K562 (cell line): Measurements from ENCODE around the gene DNAJC1. TPM values are rescaled to one million over a fixed set of nuclear protein-coding genes. Genes with fewer than 3 reads are reported as not detected.

Experiments used
- GATAD2B ChIP-seq: fragments of 450-650 bp; IDR thresholded peaks from 2 replicates; pipeline ENCODE4 v1.6.1; 2017; ENCODE audit warnings: mild to moderate bottlenecking, borderline replicate concordance
- GTF2E2 ChIP-seq: fragments of 200-800 bp; sonication (Bioruptor generic); IDR thresholded peaks from 2 replicates; pipeline ENCODE4 v1.6.1; 2016; ENCODE audit warnings: missing genetic modification characterization, missing compliant biosample characterization
- HDAC1 ChIP-seq, 2 experiments: fragments of 450-650 bp; IDR thresholded peaks; 2 replicates each; pipeline ENCODE4 v1.6.1; 2016 to 2017; ENCODE audit warnings: inconsistent platforms in 1 of 2, mild to moderate bottlenecking in 1 of 2, moderate library complexity in 1 of 2
- HDAC3 ChIP-seq: fragments of 450-650 bp; IDR thresholded peaks from 2 replicates; pipeline ENCODE4 v1.6.1; 2018; ENCODE audit warnings: borderline replicate concordance, mild to moderate bottlenecking, moderate library complexity; ENCODE audit not compliant: partially characterized antibody
- MEF2D ChIP-seq: conservative IDR thresholded peaks from 2 replicates; pipeline ENCODE4 v1.6.1; 2016; ENCODE audit warnings: low read depth, missing genetic modification characterization, missing compliant biosample characterization
- NR2C2 ChIP-seq, 2 experiments: fragments of 200-800 bp in 1 of 2; sonication (Bioruptor generic) in 1 of 2; sonication (generic) in 1 of 2; formaldehyde crosslinking in 1 of 2; IDR thresholded peaks; 2 replicates each; pipeline versions ENCODE4 v1.6.1 to v1.8.0; 2016 to 2022; ENCODE audit warnings: mild to moderate bottlenecking in 1 of 2, missing compliant biosample characterization in 1 of 2, missing genetic modification characterization in 1 of 2, missing genetic modification reagents in 1 of 2
- ZBTB40 ChIP-seq, 2 experiments: fragments of 450-650 bp in 1 of 2; sonication (generic) in 1 of 2; formaldehyde crosslinking in 1 of 2; IDR thresholded peaks; 2 replicates each; pipeline versions ENCODE4 v1.7.1 to v1.9.0; 2016 to 2022; ENCODE audit warnings: inconsistent platforms in 1 of 2, mild to moderate bottlenecking in 1 of 2, missing genetic modification reagents in 1 of 2
- ZMIZ1 ChIP-seq, 2 experiments: fragments of 150-350 bp in 1 of 2; IDR thresholded peaks; 2 replicates each; pipeline ENCODE4 v1.6.1; 2012 to 2016; ENCODE audit warnings: low read depth in 2 of 2, low read length in 2 of 2, mild to moderate bottlenecking in 1 of 2, moderate library complexity in 1 of 2
- polyA plus RNA-seq, 8 experiments: library from polyadenylated mRNA; depleted of rRNA in 4 of 8; stranded (reverse) in 5 of 8; unstranded in 3 of 8; fragments of >200 nt; fragmentation: Nextera tagmentation in 2 of 8; fragmentation: Illumina TruSeq in 1 of 8; extraction: Ambion mirVana in 2 of 8; extraction: Trizol in 1 of 8; gene quantifications; 2 replicates each; pipeline versions ENCODE4 v1.2.1 to v1.2.3, GENCODE V29; 2011 to 2014; ENCODE audit warnings: inconsistent platforms in 1 of 8, missing spikeins in 1 of 8
- total RNA-seq, 7 experiments: library from RNA; depleted of rRNA in 6 of 7; stranded (reverse); fragments of >200 nt in 6 of 7; fragmentation: Illumina TruSeq in 2 of 7; extraction: Trizol in 2 of 7; gene quantifications; 2 replicates each; pipeline versions ENCODE4 v1.2.1 to v1.2.3, GENCODE V29; 2011 to 2021; ENCODE audit warnings: low replicate concordance in 1 of 7

The DNAJC1 gene
- total and polyA plus RNA-seq, 9 of the 15 experiments (the other 6 are each of a cell fraction or from before 2014, with no cell fraction given) = 5.4 to 77.6 (median 40.3) TPM

- TF ChIP-seq GTF2E2 (tag) (no peak), ZMIZ1 (IDR thresholded peaks at IDR 0.05; ENCODE audit: low read depth in 2 of 2, low read length in 2 of 2) (peak in 1 of 2 experiments; percentile 45; a peak in 1 of 4 replicates), HDAC1 (IDR thresholded peaks at IDR 0.05) (peak; percentile 55 to 91; a peak in 3 of 4 replicates), ZBTB40 (IDR thresholded peaks at IDR 0.05) (peak; percentile 54; the same call in 1 of the 2 replicates), ZBTB40 (CRISPR knock-in tag; IDR thresholded peaks at IDR 0.05) (no peak), NR2C2 (CRISPR knock-in tag; IDR thresholded peaks at IDR 0.05) (no peak), NR2C2 (tag; IDR thresholded peaks at IDR 0.05) (peak; percentile 40; the same call in 1 of the 2 replicates), GATAD2B (peak; percentile 71; the same call in 1 of the 2 replicates), MEF2D (tag) (0 out of 2 replicates have a peak, but pooled peaks have one; percentile 67), HDAC3 (peak; percentile 74)
Observed at GRCh38 chr10:22017283-22018020, 13.9 kb upstream of the DNAJC1 start (continued).
